ENCODE results near the gene NR3C2. TPM values are rescaled to one million over a fixed set of nuclear protein-coding genes. Genes with fewer than 3 reads are reported as not detected.

NR3C2 gene
- polyA plus RNA-seq, 12 donors = 10.3 to 24.0 (median 17.4) TPM; not detected in 1

DNA sequence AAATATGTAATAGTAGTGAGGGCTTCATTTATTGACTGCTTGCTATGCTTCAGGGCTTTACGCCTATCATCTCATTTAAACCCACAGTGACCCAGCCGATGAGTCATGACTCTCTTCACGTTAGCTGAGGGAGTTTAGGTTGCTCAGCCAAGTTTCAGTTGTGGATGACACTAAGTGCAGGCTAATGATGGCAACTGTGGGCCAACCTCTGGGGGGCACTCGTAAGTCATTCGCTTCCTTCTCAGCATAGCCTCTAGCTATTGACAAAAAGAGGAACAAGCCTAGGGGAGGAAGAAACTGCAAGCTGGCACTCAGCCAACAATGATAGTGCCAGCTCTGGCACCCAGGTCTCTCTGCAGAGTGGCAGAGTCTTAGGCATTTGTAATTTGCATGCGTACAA lies 385.3 kb downstream of the NR3C2 start:
- no peak for DNase-seq

DNA sequence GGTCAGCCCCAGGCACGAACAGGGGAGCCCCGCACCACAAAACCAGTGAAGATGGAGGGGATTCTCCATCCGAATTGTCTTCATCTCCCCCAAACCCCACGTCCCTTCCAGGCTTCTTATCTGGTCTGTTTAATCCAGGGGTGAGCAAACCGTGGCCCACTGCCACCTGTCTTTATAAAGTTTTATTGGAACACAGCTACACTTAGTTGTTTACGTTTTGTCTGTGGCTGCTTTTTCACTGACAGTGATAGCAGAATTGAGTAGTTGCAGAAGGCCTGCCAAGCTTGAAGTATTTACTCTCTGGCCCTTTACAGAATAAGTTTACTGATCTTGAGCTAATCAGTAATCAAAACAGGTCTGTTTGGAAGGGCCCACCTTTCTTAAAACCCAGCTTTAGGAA lies 386.4 kb downstream of the NR3C2 start:
- DNase-seq = no peak

- no peak for DNase-seq
Observed at GRCh38 chr4:148054275-148054674, 387.9 kb downstream of the NR3C2 start.

GRCh38 chr4:148053298-148054003 lies 388.8 kb downstream of the NR3C2 start:
- DNase-seq = no peak

DNA sequence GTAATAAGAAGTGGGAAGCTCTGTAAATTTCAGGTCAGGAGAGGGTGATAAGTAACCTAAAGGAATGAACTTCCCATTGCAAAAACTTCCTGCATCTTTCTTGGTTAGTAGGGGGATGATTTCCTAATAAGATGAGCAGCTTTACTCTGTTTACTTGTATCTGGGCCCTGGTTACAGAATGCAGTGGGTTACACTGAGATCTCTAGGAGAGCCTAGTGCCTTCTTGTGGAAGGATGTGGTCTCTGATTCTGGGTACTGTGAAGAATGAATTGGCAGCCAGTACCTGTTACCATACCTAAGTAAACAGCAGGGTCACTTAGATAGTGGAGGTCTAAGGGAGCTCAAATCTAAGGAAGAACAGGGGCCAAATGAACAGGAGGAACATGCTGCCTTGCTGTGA lies 389.8 kb downstream of the NR3C2 start:
- DNase-seq = no peak

DNA sequence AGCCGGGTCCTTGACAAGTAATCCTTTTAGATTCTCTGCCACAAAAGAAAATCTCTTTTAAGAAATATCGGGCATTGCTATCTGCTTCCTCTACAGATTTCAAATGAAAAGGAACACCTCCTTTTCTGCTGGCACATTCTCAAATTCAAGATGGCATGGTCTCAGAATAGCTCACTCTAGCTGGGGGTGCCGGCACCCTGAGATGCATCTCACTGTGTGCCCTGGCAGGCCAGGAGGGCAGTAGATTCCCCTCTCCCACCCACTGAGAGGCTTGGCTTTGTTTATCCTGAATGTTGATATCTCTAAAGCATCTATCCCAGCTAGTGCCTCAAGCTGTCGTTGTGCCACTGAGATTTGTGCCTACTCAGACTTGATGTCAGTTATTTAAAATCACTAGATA lies 390.8 kb downstream of the NR3C2 start:
- DNase-seq = no peak

GRCh38 chr4:148048598-148048997 lies 393.6 kb downstream of the NR3C2 start:
- DNase-seq = no peak

GRCh38 chr4:148044912-148045352 lies 397.3 kb downstream of the NR3C2 start:
- no peak for DNase-seq

DNA sequence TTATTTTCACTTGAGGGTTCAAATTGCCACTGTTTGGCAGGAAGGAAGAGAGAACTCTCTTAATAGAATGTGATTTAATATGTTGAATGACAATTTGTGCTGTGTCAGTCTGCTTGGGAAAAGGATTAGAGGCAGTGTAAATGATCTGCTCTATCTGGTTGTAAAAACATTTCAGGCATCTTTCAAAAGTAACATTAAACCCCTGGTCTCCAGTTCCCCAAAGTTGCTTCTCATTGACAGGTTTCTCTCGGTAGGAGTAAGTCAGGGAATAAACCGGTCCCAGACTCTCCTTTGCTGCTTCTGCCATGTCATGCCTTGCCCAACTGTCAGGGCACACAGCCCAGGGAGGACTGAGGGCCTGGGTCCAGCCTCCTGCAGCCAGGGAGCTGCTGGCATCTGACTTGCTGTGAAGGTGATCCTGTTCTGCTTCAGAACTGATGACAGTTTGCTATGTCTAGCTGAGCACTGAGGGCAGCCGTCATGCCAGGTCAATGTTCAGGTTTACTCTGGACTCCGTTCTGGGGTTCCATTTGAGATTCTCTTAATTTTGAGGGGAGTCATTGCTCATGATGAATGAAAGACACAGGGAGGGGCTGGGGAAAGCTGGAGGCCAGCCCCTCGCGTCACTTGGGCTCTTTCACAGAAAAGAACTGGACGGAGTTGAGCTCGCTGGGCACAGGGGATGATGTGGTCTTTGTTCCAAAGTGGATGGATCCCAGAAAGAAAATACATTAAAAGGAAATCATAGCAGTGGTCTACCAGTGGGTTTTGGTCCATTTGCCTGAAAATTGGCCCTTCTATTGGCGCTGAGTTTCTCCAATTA lies 397.9 kb downstream of the NR3C2 start:
- DNase-seq = no peak

GRCh38 chr4:148041606-148042329 lies 400.4 kb downstream of the NR3C2 start:
- DNase-seq = no peak

DNA sequence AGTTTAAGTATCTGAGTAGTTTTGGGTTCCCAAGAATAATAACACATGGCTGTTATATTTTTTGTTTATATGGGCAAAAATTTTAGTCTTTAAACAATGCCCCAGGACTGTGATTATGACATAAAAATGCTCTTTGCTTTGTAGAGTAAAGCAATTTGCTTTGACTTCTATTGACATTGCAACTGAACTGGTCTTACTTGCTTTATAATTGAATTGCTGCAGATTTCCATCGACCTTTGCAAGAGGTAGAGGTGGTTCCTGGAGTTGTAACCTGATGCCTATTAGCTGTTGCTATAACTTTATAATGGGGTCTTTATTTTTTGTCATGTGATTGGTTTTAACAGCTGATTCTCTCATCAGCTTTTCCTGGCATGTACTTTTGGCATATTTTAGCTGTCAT lies 407.4 kb downstream of the NR3C2 start:
- no peak for DNase-seq

DNA sequence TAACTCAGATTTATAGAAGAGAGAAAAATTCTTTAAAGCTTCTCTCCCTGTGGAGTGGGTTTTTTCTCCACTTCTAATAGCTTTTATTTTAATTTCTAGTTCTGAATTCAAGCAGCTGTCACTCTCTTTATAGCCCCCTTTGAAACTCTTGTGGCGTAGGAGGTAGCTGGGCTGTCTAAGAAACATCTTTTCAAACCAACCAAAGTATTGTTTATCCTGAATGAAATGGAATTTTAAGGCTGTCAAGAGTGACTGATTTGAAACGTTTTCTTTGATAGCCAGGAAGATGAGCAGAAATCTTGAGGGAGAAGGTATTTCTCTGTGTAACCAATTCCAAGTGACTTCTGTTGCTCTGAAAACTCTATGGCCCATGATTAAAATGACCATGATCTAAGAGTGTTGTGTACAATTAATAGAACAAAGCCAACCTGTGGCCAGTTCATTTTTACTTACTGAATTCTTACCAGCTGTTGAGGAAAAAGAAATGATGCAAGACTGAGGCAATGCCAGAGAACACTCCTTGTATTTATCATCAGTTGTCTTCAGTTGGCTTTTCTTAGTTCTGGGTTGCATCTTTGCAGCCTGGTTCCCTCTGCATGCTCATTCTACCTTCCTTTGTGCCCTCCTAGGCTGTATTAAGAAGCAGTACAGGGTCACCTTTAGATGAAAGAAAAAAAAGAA lies 411.9 kb downstream of the NR3C2 start:
- DNase-seq = no peak

DNA sequence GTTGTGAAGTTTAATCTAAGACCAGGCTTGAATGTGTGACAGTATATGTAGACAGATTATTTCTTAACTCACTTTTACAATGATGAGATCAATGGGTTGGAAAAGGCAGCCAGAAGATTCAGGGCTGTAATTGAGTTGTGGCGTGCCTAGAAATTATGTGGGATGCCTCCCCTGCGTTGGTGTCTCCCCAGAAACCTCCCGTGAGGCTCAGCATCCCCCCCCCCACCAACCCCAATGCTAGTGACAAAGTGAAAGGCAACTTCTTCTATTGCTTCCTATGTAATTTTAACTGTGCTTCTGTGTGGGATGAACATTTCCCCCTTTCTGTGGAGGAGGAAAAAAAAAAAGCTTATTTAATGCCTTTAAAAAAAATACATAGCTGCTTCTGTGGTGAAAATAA lies 412.4 kb downstream of the NR3C2 start:
- DNase-seq = no peak
